MM.1S (cell line): ENCODE measurements around the gene SIL1.

Experiments used
- DNase-seq: peaks from one replicate; pipeline ENCODE4 v3.0.0-alpha.2; 2015
- H2AFZ ChIP-seq: fragments of 300-600 bp; sonication (generic); 2 replicates; pipeline ENCODE4 v1.6.0; 2016; ENCODE audit warnings: antibody characterized with exemption, low read length
- H3F3A ChIP-seq: fragments of 300-600 bp; sonication (generic); 2 replicates; pipeline ENCODE4 v1.6.1; 2016; ENCODE audit warnings: mild to moderate bottlenecking, antibody characterized with exemption, low read length, moderate library complexity, mixed read lengths; ENCODE audit not compliant: insufficient read depth
- H3K27ac ChIP-seq: fragments of 300-600 bp; sonication (generic); 2 replicates; pipeline ENCODE4 v1.5.1; 2016; ENCODE audit warnings: mild to moderate bottlenecking, low read length
- H3K27me3 ChIP-seq: fragments of 300-600 bp; sonication (generic); replicated peaks from 2 replicates; pipeline ENCODE4 v1.6.0; 2016; ENCODE audit warnings: low read length; ENCODE audit not compliant: insufficient read depth
- H3K36me3 ChIP-seq: fragments of 300-600 bp; sonication (generic); replicated peaks from 2 replicates; pipeline ENCODE4 v1.6.1; 2016; ENCODE audit warnings: mild to moderate bottlenecking, low read length, mixed read lengths; ENCODE audit not compliant: insufficient read depth
- H3K4me1 ChIP-seq: fragments of 300-600 bp; sonication (generic); 2 replicates; pipeline ENCODE4 v1.6.1; 2016; ENCODE audit warnings: low read length, mixed read lengths
- H3K4me2 ChIP-seq: fragments of 300-600 bp; sonication (generic); 2 replicates; pipeline ENCODE4 v1.6.0; 2016; ENCODE audit warnings: low read depth, low read length
- H3K4me3 ChIP-seq: fragments of 300-600 bp; sonication (generic); 2 replicates; pipeline ENCODE4 v1.5.1; 2016; ENCODE audit warnings: low read length, mixed read lengths
- H3K79me2 ChIP-seq: fragments of 300-600 bp; sonication (generic); 2 replicates; pipeline ENCODE4 v1.6.1; 2016; ENCODE audit warnings: mixed run types, low read length, mixed read lengths
- H3K9ac ChIP-seq: fragments of 300-600 bp; sonication (generic); 2 replicates; pipeline ENCODE4 v1.6.1; 2016; ENCODE audit warnings: low read length, mixed read lengths
- H3K9me2 ChIP-seq: fragments of 300-600 bp; sonication (generic); replicated peaks from 2 replicates; pipeline ENCODE4 v1.6.1; 2016; ENCODE audit warnings: mild to moderate bottlenecking, low read length, mixed read lengths; ENCODE audit not compliant: insufficient read depth
- H3K9me3 ChIP-seq: fragments of 300-600 bp; sonication (generic); replicated peaks from 2 replicates; pipeline ENCODE4 v1.6.1; 2016; ENCODE audit warnings: mild to moderate bottlenecking, low read length, mixed read lengths; ENCODE audit not compliant: insufficient read depth
- H4K20me1 ChIP-seq: fragments of 300-600 bp; sonication (generic); 2 replicates; pipeline ENCODE4 v1.6.1; 2016; ENCODE audit warnings: mild to moderate bottlenecking, low read length, moderate library complexity, mixed read lengths; ENCODE audit not compliant: insufficient read depth
- EZH2 ChIP-seq: fragments of 300-600 bp; sonication (generic); optimal IDR thresholded peaks from 2 replicates; pipeline ENCODE3; 2017; ENCODE audit warnings: low read depth, mild to moderate bottlenecking, antibody characterized with exemption, low read length, mixed read lengths
- EZH2phosphoT487 ChIP-seq: fragments of 300-600 bp; sonication (generic); IDR thresholded peaks from 2 replicates; pipeline ENCODE4 v1.6.1; 2018; ENCODE audit warnings: antibody characterized with exemption, low read length
- TF ChIP-seq, protein P1 (sequence below): fragments of 300-600 bp; sonication (generic); IDR thresholded peaks from 2 replicates; pipeline ENCODE4 v1.5.1; 2016; ENCODE audit warnings: antibody characterized with exemption, low read length, mixed read lengths

Gene SIL1

DNA sequence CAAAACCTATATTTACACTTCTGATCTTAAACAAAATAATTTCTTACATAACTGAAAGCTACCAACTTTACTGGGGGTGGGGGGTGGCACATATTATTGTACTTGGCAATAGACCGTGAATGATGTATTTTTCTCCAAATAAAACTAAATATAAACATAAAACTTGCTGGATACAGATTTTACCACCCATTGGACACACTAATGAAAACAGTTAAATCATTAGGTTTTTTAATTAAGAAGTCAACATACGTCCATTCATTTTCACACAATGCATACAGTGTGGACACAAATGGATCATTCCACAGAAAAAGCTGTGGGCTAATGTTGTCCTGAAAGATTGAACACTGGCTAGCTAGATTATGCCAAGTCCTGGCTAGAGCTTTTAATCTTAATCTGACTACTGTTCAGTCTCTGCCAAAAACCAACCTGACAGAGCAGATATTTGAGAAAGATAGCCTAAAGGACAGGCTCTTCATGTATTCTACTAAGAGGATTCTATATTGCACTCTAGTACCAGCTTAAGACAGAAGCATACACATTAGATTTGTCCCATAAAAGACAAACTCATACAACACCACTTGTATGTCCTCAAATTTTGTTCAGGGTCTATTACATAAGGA, 118.1 kb downstream of the SIL1 start:
- no peak overlapping the region for H3K9ac ChIP-seq
- H3K9me2 ChIP-seq = no peaks in the 10 kb centered on the region
- H3K36me3 ChIP-seq = no peaks in the 10 kb centered on the region
- H4K20me1 ChIP-seq = no peaks in the 10 kb centered on the region
- no peak for DNase-seq
- H3K27ac ChIP-seq = no peak overlapping the region
- no peaks in the 10 kb centered on the region for H3F3A ChIP-seq
- H3K9me3 ChIP-seq = no peaks in the 10 kb centered on the region
- no peaks in the 10 kb centered on the region for H3K4me1 ChIP-seq
- no peak for TF ChIP-seq EZH2phosphoT487
- TF ChIP-seq, protein P1, sequence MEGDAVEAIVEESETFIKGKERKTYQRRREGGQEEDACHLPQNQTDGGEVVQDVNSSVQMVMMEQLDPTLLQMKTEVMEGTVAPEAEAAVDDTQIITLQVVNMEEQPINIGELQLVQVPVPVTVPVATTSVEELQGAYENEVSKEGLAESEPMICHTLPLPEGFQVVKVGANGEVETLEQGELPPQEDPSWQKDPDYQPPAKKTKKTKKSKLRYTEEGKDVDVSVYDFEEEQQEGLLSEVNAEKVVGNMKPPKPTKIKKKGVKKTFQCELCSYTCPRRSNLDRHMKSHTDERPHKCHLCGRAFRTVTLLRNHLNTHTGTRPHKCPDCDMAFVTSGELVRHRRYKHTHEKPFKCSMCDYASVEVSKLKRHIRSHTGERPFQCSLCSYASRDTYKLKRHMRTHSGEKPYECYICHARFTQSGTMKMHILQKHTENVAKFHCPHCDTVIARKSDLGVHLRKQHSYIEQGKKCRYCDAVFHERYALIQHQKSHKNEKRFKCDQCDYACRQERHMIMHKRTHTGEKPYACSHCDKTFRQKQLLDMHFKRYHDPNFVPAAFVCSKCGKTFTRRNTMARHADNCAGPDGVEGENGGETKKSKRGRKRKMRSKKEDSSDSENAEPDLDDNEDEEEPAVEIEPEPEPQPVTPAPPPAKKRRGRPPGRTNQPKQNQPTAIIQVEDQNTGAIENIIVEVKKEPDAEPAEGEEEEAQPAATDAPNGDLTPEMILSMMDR = no peak
- no peak for TF ChIP-seq EZH2
- peaks cover 3% of the 10 kb centered on the region; the same call in 1 of the 2 replicates for H3K79me2 ChIP-seq
- no peaks in the 10 kb centered on the region for H3K27me3 ChIP-seq
- H2AFZ ChIP-seq = no peak overlapping the region
- H3K4me3 ChIP-seq = no peak overlapping the region
- no peak overlapping the region for H3K4me2 ChIP-seq

DNA sequence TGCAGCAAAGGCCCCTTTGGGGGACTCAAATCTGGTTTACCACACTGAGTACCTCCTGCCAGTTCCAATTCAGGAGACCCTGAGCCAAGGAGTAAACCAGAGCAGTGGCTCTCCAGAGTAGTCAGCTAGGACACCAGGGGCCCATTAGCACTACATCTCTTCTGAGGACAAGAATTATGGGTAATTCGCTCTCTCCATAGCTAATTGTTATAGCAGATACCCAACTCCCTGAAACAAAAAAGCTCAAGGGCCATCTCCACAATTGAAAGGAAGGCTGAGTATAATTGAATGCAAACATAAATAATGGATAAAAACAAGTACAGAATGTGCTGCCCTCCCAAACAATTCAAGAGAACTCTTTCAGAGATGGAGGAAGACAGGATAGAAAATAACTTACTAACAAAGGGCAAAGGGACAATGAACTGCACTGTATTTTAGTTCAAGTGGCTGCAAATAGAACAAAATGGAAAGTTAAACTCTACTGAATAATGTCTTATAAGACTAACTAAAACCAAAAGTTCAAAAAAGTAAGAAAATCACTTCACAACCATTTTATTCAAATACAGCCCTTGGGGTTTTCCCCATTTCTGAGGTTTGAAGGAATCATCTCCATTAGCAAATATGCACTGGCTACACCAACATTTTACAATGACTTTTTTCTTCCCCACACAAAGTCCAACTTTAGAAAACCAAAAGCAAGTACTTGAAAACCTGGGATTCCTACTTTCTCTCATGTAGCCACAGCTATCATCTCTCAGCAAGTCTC, 118.8 kb downstream of the SIL1 start:
- Histone ChIP-seq H3K4me3 (no peak overlapping the region), H3K36me3 (no peaks in the 10 kb centered on the region), H3K27ac (no peak overlapping the region), H4K20me1 (no peaks in the 10 kb centered on the region), H3K9me3 (no peaks in the 10 kb centered on the region), H3K27me3 (no peaks in the 10 kb centered on the region), H2AFZ (no peak overlapping the region), H3K4me1 (no peaks in the 10 kb centered on the region), H3K9me2 (no peaks in the 10 kb centered on the region), H3F3A (no peaks in the 10 kb centered on the region), H3K4me2 (no peak overlapping the region), H3K9ac (no peak overlapping the region), H3K79me2 (peaks cover 3% of the 10 kb centered on the region; the same call in 1 of the 2 replicates)
- TF ChIP-seq EZH2 (no peak), EZH2phosphoT487 (no peak)
- TF ChIP-seq, protein P1 = no peak
- DNase-seq = no peak

DNA sequence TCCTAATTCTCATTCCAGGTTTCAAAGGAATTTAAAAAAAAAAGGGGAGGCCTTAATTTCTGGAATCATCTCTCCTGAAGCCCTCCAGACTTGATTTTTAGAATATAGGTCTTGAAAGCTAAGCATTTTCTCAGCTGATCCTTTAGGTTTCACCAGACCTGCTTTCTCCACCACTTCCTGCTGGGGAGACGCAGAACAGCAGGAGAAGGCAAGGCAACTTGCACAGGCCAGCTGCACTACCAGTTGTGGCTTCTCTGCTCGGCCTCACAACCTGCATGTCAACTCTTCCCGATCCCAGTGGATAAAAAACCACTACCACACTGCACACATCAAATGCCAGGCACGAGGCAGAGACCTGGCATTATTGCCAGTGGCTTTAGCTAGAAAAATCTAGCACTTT, 119.8 kb downstream of the SIL1 start:
- no peak overlapping the region for H3K4me3 ChIP-seq
- no peaks in the 10 kb centered on the region for H3K27me3 ChIP-seq
- H2AFZ ChIP-seq = no peak overlapping the region
- H3K9ac ChIP-seq = no peak overlapping the region
- no peaks in the 10 kb centered on the region for H3F3A ChIP-seq
- no peak for TF ChIP-seq EZH2phosphoT487
- TF ChIP-seq, protein P1 = no peak
- no peak for TF ChIP-seq EZH2
- H3K27ac ChIP-seq = no peak overlapping the region
- peaks cover 3% of the 10 kb centered on the region; the same call in 1 of the 2 replicates for H3K79me2 ChIP-seq
- H3K4me2 ChIP-seq = no peak overlapping the region
- H3K4me1 ChIP-seq = no peaks in the 10 kb centered on the region
- H3K9me2 ChIP-seq = no peaks in the 10 kb centered on the region
- H4K20me1 ChIP-seq = no peaks in the 10 kb centered on the region
- no peaks in the 10 kb centered on the region for H3K9me3 ChIP-seq
- no peak for DNase-seq
- no peaks in the 10 kb centered on the region for H3K36me3 ChIP-seq
